NT2/D1 (cell line): Measurements from ENCODE around the gene PRM3.

Experiments used
- DNase-seq: peaks from one replicate; pipeline ENCODE4 v3.0.0-alpha.2; 2011; ENCODE audit warnings: low read depth, low spot score
- H3K27me3 ChIP-seq: 2 replicates; pipeline ENCODE4 v1.6.0; 2011; ENCODE audit warnings: mild to moderate bottlenecking; ENCODE audit not compliant: insufficient read length, insufficient read depth
- H3K36me3 ChIP-seq: 2 replicates; pipeline ENCODE4 v1.6.1; 2011; ENCODE audit warnings: mild to moderate bottlenecking, low read length, mixed read lengths; ENCODE audit not compliant: insufficient read depth, insufficient read length
- H3K4me1 ChIP-seq: 2 replicates; pipeline ENCODE4 v1.5.1; 2011; ENCODE audit not compliant: insufficient read depth, insufficient read length
- H3K4me3 ChIP-seq: 2 replicates; pipeline ENCODE4 v1.5.1; 2011; ENCODE audit warnings: low read depth; ENCODE audit not compliant: insufficient read length
- H3K9ac ChIP-seq: 2 replicates; pipeline ENCODE4 v1.6.0; 2011; ENCODE audit warnings: low read depth; ENCODE audit not compliant: insufficient read length
- H3K9me3 ChIP-seq: 2 replicates; pipeline ENCODE4 v1.5.1; 2011; ENCODE audit warnings: mild to moderate bottlenecking, low read length; ENCODE audit not compliant: insufficient read depth
- SUZ12 ChIP-seq: IDR thresholded peaks from 2 replicates; pipeline ENCODE4 v1.6.1; 2011; ENCODE audit not compliant: insufficient read length, insufficient read depth; ENCODE audit errors: extremely low read depth
- YY1 ChIP-seq: IDR thresholded peaks from 2 replicates; pipeline ENCODE4 v1.6.1; 2011; ENCODE audit not compliant: insufficient read length, insufficient read depth
- ZNF274 ChIP-seq: IDR thresholded peaks from 2 replicates; pipeline ENCODE4 v1.6.1; 2011; ENCODE audit warnings: mild to moderate bottlenecking, low read depth, low read length

PRM3 gene

GRCh38 chr16:11272484-11272883, 945 bp downstream of the PRM3 start:
- no peak for DNase-seq
- TF ChIP-seq ZNF274 (no peak), YY1 (no peak), SUZ12 (no peak)
- Histone ChIP-seq H3K9ac (peak overlapping the region; percentile 26), H3K27me3 (no peaks in the 10 kb centered on the region), H3K4me1 (peaks cover 15% of the 10 kb centered on the region), H3K36me3 (no peaks in the 10 kb centered on the region), H3K9me3 (peaks cover 1% of the 10 kb centered on the region; the same call in 1 of the 2 replicates), H3K4me3 (no peak overlapping the region)

DNA sequence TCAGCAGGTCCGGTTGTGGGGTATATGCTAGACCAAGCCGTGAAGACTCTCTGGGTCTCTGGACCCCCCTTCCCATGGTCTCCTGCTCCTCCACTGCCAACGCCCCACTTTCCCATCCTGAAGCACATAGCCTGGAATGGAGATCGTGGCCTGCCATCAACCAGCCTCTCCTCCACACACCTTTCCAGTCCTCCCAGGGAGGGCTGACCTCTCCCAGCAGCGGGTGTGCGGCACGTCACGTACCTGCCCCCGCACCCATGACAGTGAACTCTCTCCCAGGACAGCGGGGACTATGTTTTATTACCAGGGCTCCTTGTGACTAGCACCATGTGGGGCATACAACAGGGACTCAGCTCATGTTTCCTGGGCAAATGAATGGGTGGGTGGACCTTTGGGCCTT, 1.8 kb downstream of the PRM3 start:
- Histone ChIP-seq H3K4me3 (no peak overlapping the region), H3K9ac (no peak overlapping the region), H3K36me3 (no peaks in the 10 kb centered on the region), H3K9me3 (no peaks in the 10 kb centered on the region), H3K27me3 (no peaks in the 10 kb centered on the region), H3K4me1 (peaks cover 15% of the 10 kb centered on the region)
- no peak for DNase-seq
- no peak for TF ChIP-seq YY1

DNA sequence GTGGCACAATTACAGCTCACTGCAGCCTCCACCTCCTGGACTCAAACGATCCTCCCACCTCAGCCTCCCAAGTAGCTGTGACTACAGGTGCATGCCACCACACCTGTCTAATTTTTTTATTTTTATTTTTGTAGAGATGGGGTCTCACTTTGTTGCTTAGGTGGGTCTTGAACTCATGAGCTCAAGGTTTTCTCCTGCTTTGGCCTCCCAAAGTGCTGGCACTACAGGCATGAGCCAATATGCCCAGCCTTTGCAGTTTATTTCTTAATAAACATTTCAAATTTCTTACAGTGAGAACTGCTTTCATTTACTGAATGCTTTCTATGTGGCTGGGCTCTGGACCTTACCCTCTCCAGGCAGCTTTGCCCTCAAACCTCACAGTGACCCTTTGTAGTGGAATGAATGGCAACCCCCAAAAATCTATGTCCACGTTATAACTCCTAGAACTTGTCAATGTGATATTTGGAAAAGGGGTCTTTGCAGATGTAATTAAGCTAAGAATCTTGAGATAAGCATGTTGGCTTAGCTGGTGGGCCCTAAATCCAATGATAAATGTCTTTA, 2.7 kb downstream of the PRM3 start:
- Histone ChIP-seq H3K36me3 (no peaks in the 10 kb centered on the region), H3K27me3 (no peaks in the 10 kb centered on the region), H3K4me1 (peaks cover 15% of the 10 kb centered on the region), H3K4me3 (no peak overlapping the region), H3K9me3 (no peaks in the 10 kb centered on the region), H3K9ac (no peak overlapping the region)
- TF ChIP-seq ZNF274 (no peak), YY1 (no peak), SUZ12 (no peak)
- DNase-seq: no peak

DNA sequence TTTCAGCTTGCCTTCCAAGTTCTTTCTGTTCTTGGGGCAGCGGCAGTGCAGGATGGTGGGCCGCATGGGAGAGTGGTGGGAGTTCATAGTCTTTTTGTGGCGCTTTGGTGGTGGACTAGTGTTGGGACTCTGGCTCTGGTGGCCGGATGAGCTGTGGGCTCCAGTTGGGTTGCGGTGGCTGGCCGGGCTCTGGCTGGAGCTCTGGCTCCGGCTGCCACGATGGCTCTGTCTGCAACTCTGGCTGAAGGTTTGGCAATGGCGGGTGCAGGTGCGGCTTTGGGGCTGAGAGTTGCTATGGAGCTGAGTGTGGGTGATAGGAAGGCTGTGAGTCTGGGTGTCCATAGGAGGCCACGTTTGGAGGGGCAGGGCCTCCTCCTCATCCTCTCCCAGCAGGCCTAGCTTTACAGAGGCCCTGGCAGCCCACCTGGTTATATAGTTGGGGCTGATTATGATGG, 4.5 kb downstream of the PRM3 start, which contains the start of gene TNP2:
Gene TNP2, minus strand, starts transcription at position 405 of the 455 bp plus-strand sequence. Its CDS starts 63 bp downstream, at position 342.
- Histone ChIP-seq H3K9ac (no peak within 1 kb of the TSS), H3K36me3 (no peaks in the 10 kb centered on the region), H3K9me3 (no peaks in the 10 kb centered on the region), H3K4me1 (peaks cover 12% of the 10 kb centered on the region), H3K4me3 (no peak within 1 kb of the TSS), H3K27me3 (peaks cover 2% of the 10 kb centered on the region)
- TF ChIP-seq SUZ12: no peak
- no peak for DNase-seq

DNA sequence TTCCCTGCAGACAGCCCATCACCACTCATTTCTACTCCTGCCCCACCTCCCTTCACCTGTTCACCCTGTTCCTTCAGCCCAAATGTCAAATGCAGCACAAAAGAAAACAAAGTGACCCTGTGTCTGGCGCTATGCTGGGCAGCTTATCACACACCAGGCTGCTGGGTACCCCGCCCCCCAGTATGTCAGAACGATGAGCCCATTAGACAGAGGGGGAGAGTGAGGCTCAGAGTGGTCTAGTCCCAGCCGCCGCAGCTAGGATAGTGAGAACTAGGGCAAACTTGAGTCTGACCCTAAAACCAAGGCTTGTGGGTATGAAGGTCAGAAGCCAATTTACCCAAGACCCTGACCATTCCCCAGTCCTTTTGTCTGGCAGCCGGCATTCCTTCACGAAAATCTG, 8.3 kb downstream of the PRM3 start:
- no peaks in the 10 kb centered on the region for H3K9me3 ChIP-seq
- H3K4me3 ChIP-seq: no peak overlapping the region
- H3K36me3 ChIP-seq: no peaks in the 10 kb centered on the region
- H3K9ac ChIP-seq: no peak overlapping the region
- H3K27me3 ChIP-seq: peaks cover 2% of the 10 kb centered on the region
- DNase-seq: no peak
- TF ChIP-seq SUZ12 (no peak), ZNF274 (no peak), YY1 (no peak)
- H3K4me1 ChIP-seq: peaks cover 6% of the 10 kb centered on the region

- DNase-seq: no peak
- TF ChIP-seq ZNF274: no peak
- no peak for TF ChIP-seq SUZ12
- TF ChIP-seq YY1: no peak
- peaks cover 7% of the 10 kb centered on the region for H3K4me1 ChIP-seq
- H3K9ac ChIP-seq: no peak overlapping the region
- no peak overlapping the region for H3K4me3 ChIP-seq
- peaks cover 5% of the 10 kb centered on the region for H3K27me3 ChIP-seq
- no peaks in the 10 kb centered on the region for H3K9me3 ChIP-seq
- H3K36me3 ChIP-seq: no peaks in the 10 kb centered on the region
Observed at GRCh38 chr16:11264155-11264832, 9.1 kb downstream of the PRM3 start.

- TF ChIP-seq YY1 (no peak), ZNF274 (no peak), SUZ12 (no peak)
- Histone ChIP-seq H3K4me1 (peaks cover 7% of the 10 kb centered on the region), H3K36me3 (no peaks in the 10 kb centered on the region), H3K9ac (no peak overlapping the region), H3K27me3 (peaks cover 5% of the 10 kb centered on the region), H3K9me3 (no peaks in the 10 kb centered on the region), H3K4me3 (no peak overlapping the region)
- no peak for DNase-seq
Observed at GRCh38 chr16:11263737-11264136, 9.7 kb downstream of the PRM3 start.
